ENCODE data around the gene LRRC17. TPM values are rescaled to one million over a fixed set of nuclear protein-coding genes. Genes with fewer than 3 reads are reported as not detected.

LRRC17 gene
- total and polyA plus RNA-seq, 5 experiments from 2014 or later: 0.60 TPM; not detected in 4

Other genes with a start within 250 kb of the LRRC17 start
- 10 to 100 TPM; 32.3 to 39.5 TPM for gene POLR2J2, start 241.3 kb upstream of the LRRC17 start, total RNA-seq
- gene POLR2J2, start 241.3 kb upstream of the LRRC17 start, polyA plus RNA-seq: 1 to 10 TPM; 3.0 to 3.7 (median 3.3) TPM
- 10 to 100 TPM in 1 of 2 experiments, 1 to 10 TPM in 1; 9.1 to 11.6 TPM for gene FAM185A, start 164.0 kb upstream of the LRRC17 start, total RNA-seq
- 1 to 10 TPM; 6.2 to 7.1 (median 6.3) TPM for gene FAM185A, start 164.0 kb upstream of the LRRC17 start, polyA plus RNA-seq
- 1 to 10 TPM; 2.5 to 3.3 TPM for gene FBXL13, start 161.8 kb downstream of the LRRC17 start, total RNA-seq
- 1 to 10 TPM in 1 of 3 donors, under 1 TPM in 2; 0.28 to 1.3 (median 0.85) TPM for gene FBXL13, start 161.8 kb downstream of the LRRC17 start, polyA plus RNA-seq
- gene ARMC10, start 162.1 kb downstream of the LRRC17 start, total RNA-seq: 10 to 100 TPM; 27.3 to 28.7 TPM
- 10 to 100 TPM; 38.3 to 45.8 (median 41.0) TPM for gene ARMC10, start 162.1 kb downstream of the LRRC17 start, polyA plus RNA-seq
- gene NAPEPLD, start 236.1 kb downstream of the LRRC17 start, total RNA-seq: 10 to 100 TPM; 16.2 to 16.9 TPM
- gene NAPEPLD, start 236.1 kb downstream of the LRRC17 start, polyA plus RNA-seq: 1 to 10 TPM; 4.9 to 8.2 (median 5.3) TPM